CD14-positive monocyte (primary cell): ENCODE results near the gene SNCB. TPM values are rescaled to one million over a fixed set of nuclear protein-coding genes. Genes with fewer than 3 reads are reported as not detected.

Experiments
- DNase-seq, 3 donors: peaks; one replicate each; pipeline ENCODE4 v3.0.0-alpha.2; 2011 to 2022
- H2AFZ ChIP-seq: 2 replicates; pipeline ENCODE4 v1.6.0; 2012; ENCODE audit warnings: mild to moderate bottlenecking, low read depth, low read length, inconsistent platforms; ENCODE audit not compliant: insufficient read depth, poor library complexity, severe bottlenecking
- H3K27ac ChIP-seq, 2 donors: 1 replicate in 1 of 2; 2 replicates in 1 of 2; pipeline ENCODE4 v1.5.1; 2012 to 2013; ENCODE audit warnings: low read length in 2 of 2, control low read depth in 1 of 2, inconsistent platforms in 1 of 2, low read depth in 1 of 2, mild to moderate bottlenecking in 1 of 2
- H3K27me3 ChIP-seq, 2 donors: one replicate each; pipeline versions ENCODE4 v1.6.0 to v1.6.1; 2011 to 2013; ENCODE audit warnings: low read length in 2 of 2; ENCODE audit not compliant: control insufficient read depth in 2 of 2, insufficient read depth in 2 of 2
- H3K36me3 ChIP-seq, 2 donors: replicated peaks in 1 of 2; 1 replicate in 1 of 2; 2 replicates in 1 of 2; pipeline versions ENCODE4 v1.5.1 to v1.6.1; 2012 to 2013; ENCODE audit warnings: low read length in 2 of 2, control low read depth in 1 of 2, inconsistent platforms in 1 of 2, mild to moderate bottlenecking in 1 of 2; ENCODE audit not compliant: insufficient read depth in 2 of 2, control insufficient read depth in 1 of 2
- H3K4me1 ChIP-seq, 2 donors: 1 replicate in 1 of 2; 2 replicates in 1 of 2; pipeline versions ENCODE4 v1.5.1 to v1.6.1; 2012 to 2013; ENCODE audit warnings: low read length in 2 of 2, control low read depth in 1 of 2, inconsistent platforms in 1 of 2, mild to moderate bottlenecking in 1 of 2, moderate library complexity in 1 of 2; ENCODE audit not compliant: insufficient read depth in 2 of 2, control insufficient read depth in 1 of 2
- H3K4me2 ChIP-seq: replicated peaks from 2 replicates; pipeline ENCODE3; 2012; ENCODE audit warnings: low read length, moderate library complexity, mild to moderate bottlenecking; ENCODE audit not compliant: poor library complexity, severe bottlenecking; ENCODE audit errors: extremely low read depth
- H3K4me3 ChIP-seq, 3 experiments: fragments of 200-600 bp in 1 of 3; sonication (generic) in 1 of 3; replicated peaks in 1 of 3; 1 replicate in 2 of 3; 2 replicates in 1 of 3; pipeline ENCODE4 v1.5.1; 2011 to 2013; ENCODE audit warnings: low read length in 3 of 3, mild to moderate bottlenecking in 3 of 3, control low read depth in 2 of 3, low read depth in 2 of 3, inconsistent platforms in 1 of 3, moderate library complexity in 1 of 3
- H3K79me2 ChIP-seq: 2 replicates; pipeline ENCODE4 v1.6.0; 2012; ENCODE audit warnings: mild to moderate bottlenecking, control low read depth, inconsistent platforms, low read length, moderate library complexity; ENCODE audit not compliant: insufficient read depth
- H3K9ac ChIP-seq: 2 replicates; pipeline ENCODE4 v1.6.0; 2017; ENCODE audit warnings: low read length, mild to moderate bottlenecking; ENCODE audit not compliant: insufficient read depth, poor library complexity, severe bottlenecking
- H3K9me3 ChIP-seq, 2 donors: replicated peaks in 1 of 2; 1 replicate in 1 of 2; 2 replicates in 1 of 2; pipeline versions ENCODE4 v1.5.1 to v1.6.1; 2012 to 2013; ENCODE audit warnings: low read length in 2 of 2, control low read depth in 1 of 2; ENCODE audit not compliant: control insufficient read depth in 1 of 2, insufficient read depth in 1 of 2
- H4K20me1 ChIP-seq: 2 replicates; pipeline ENCODE4 v1.6.0; 2012; ENCODE audit warnings: mild to moderate bottlenecking, low read length, control low read depth, moderate library complexity; ENCODE audit not compliant: insufficient read depth
- H3K27ac Mint-ChIP-seq, 7 donors: one replicate each; pipeline ENCODE4 v1.8.0; 2020; ENCODE audit warnings: mild to moderate bottlenecking in 7 of 7, mixed read lengths in 7 of 7, moderate library complexity in 6 of 7, inconsistent platforms in 2 of 7
- H3K27me3 Mint-ChIP-seq, 3 donors: one replicate each; pipeline ENCODE4 v1.8.0; 2021 to 2022; ENCODE audit warnings: low read depth in 3 of 3, mild to moderate bottlenecking in 3 of 3, mixed read lengths in 3 of 3, moderate library complexity in 3 of 3, inconsistent platforms in 1 of 3
- H3K36me3 Mint-ChIP-seq, 2 donors: one replicate each; pipeline ENCODE4 v1.8.0; 2020; ENCODE audit warnings: mixed read lengths in 2 of 2, inconsistent platforms in 1 of 2, mild to moderate bottlenecking in 1 of 2
- H3K4me1 Mint-ChIP-seq: one replicate; pipeline ENCODE4 v1.8.0; 2020; ENCODE audit warnings: mild to moderate bottlenecking, mixed read lengths
- H3K4me3 Mint-ChIP-seq, 2 donors: one replicate each; pipeline ENCODE4 v1.8.0; 2020; ENCODE audit warnings: mild to moderate bottlenecking in 2 of 2, mixed read lengths in 2 of 2, moderate library complexity in 1 of 2
- H3K9me3 Mint-ChIP-seq, 7 donors: one replicate each; pipeline ENCODE4 v1.8.0; 2020 to 2022; ENCODE audit warnings: mixed read lengths in 7 of 7, mild to moderate bottlenecking in 6 of 7, moderate library complexity in 6 of 7, inconsistent platforms in 2 of 7
- CTCF ChIP-seq: fragments of 200-600 bp; IDR thresholded peaks from one replicate; pipeline ENCODE4 v1.8.0; 2022; ENCODE audit warnings: antibody characterized with exemption, mild to moderate bottlenecking
- WGBS: methylation state at CpG from one replicate; pipeline ENCODE4 v1.1.5; 2013; ENCODE audit warnings: missing lambda C conversion rate; ENCODE audit not compliant: insufficient coverage; 5-methylcytosine and 5-hydroxymethylcytosine counted together
- intact Hi-C, 2 donors: fragments of 100-400 bp; cut with micrococcal nuclease; formaldehyde crosslinking; loops; one replicate each; pipeline versions ENCODE4 v1.15.0 to v1.15.1; 2023
- polyA plus RNA-seq, 3 donors: library from polyadenylated mRNA; depleted of rRNA in 1 of 3; unstranded in 2 of 3; stranded (reverse) in 1 of 3; fragments of 300-500 nt in 2 of 3; fragments of >200 nt in 1 of 3; fragmentation: Illumina TruSeq in 2 of 3; gene quantifications; 1 replicate in 2 of 3; 2 replicates in 1 of 3; pipeline ENCODE4 v1.2.3, GENCODE V29; 2012 to 2021

SNCB gene
- polyA plus RNA-seq, 3 donors = not detected

GRCh38 chr5:176670449-176670848, 40.1 kb upstream of the SNCB start:
- intact Hi-C loops = no loop called here
- no peaks in the 10 kb centered on the region for H3K79me2 ChIP-seq
- no peak overlapping the region for H3K4me3 ChIP-seq
- H3K27ac ChIP-seq = no peak overlapping the region
- H3K9me3 ChIP-seq = no peaks in the 10 kb centered on the region
- H2AFZ ChIP-seq = no peak overlapping the region
- no peak for TF ChIP-seq CTCF
- H3K27me3 ChIP-seq = no peaks in the 10 kb centered on the region
- no peaks in the 10 kb centered on the region for H3K4me1 Mint-ChIP-seq
- no peak for DNase-seq
- H3K27me3 Mint-ChIP-seq = peaks cover 15 to 37% (median 22%) of the 10 kb centered on the region in 3 donors
- no peak overlapping the region for H3K27ac Mint-ChIP-seq
- H3K9me3 Mint-ChIP-seq = peaks cover 0 to 9% (median 0%) of the 10 kb centered on the region in 7 donors
- H3K4me2 ChIP-seq = no peak overlapping the region
- no peaks in the 10 kb centered on the region for H3K36me3 ChIP-seq
- H4K20me1 ChIP-seq = no peaks in the 10 kb centered on the region
- 84% methylated on average over 6 of the region's 8 CpGs for WGBS
- H3K4me1 ChIP-seq = no peaks in the 10 kb centered on the region
- no peaks in the 10 kb centered on the region for H3K36me3 Mint-ChIP-seq
- H3K9ac ChIP-seq = no peak overlapping the region
- H3K4me3 Mint-ChIP-seq = no peak overlapping the region

- TF ChIP-seq CTCF = no peak
- Mint-ChIP-seq H3K4me1 (no peaks in the 10 kb centered on the region), H3K27ac (peak overlapping the region in 1 of 7 donors; percentile 36), H3K9me3 (peaks cover 0 to 9% (median 0%) of the 10 kb centered on the region in 7 donors), H3K4me3 (no peak overlapping the region), H3K36me3 (no peaks in the 10 kb centered on the region), H3K27me3 (peaks cover 21 to 51% (median 26%) of the 10 kb centered on the region in 3 donors)
- Histone ChIP-seq H3K36me3 (no peaks in the 10 kb centered on the region), H3K27ac (no peak overlapping the region), H2AFZ (no peak overlapping the region), H3K4me1 (no peaks in the 10 kb centered on the region), H3K9me3 (no peaks in the 10 kb centered on the region), H3K4me3 (no peak overlapping the region), H3K27me3 (no peaks in the 10 kb centered on the region), H3K9ac (no peak overlapping the region), H3K4me2 (no peak overlapping the region), H4K20me1 (no peaks in the 10 kb centered on the region), H3K79me2 (no peaks in the 10 kb centered on the region)
- 65% methylated on average over 7 of the region's 7 CpGs for WGBS
- intact Hi-C loops = no loop called here
- DNase-seq = no peak
Measured at GRCh38 chr5:176667637-176668036, 37.3 kb upstream of the SNCB start.
